Ramos (cell line): ENCODE results near the gene COL4A5.
"Not testable (repeated sequence)": the region's sequence is repeated elsewhere in the genome, so short reads cannot be mapped to it uniquely, and the experiment has no call there.

Experiments used
- in situ Hi-C: fragments of 300-500 bp; cut with MboI; formaldehyde crosslinking; loops from one replicate; pipeline ENCODE4 v1.14.3; 2022; ENCODE audit warnings: low sequenced_read_pairs; ENCODE audit not compliant: unreplicated experiment

COL4A5 gene

DNA sequence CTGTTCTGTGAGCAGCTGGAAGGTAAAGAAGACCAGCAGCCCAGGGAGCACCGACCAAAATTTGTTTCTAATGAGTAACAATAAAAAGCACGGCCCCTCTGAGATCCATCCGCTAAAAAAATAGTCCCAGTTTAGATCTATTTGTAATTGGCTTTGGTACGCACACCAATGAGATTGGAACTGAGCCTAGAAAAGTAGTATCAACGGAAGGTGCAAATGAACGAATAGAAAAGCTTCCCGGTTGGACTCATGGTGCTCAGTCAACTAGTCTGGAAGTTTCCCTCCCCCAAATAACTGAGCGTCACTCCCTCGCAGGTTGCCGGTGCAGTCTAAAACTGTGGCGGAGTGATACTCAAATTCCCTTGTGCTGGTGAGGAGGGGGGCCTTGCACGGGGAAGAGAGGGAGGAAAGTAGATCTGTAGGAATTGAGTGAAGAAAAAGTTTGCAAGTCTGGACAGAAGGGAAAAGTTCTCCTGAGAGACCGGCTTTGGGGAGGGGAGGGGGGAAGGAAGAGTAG lies at the start of gene COL4A5:
Gene COL4A5, plus strand, starts transcription at position 413 of the 517 bp plus-strand sequence. CDS start 288 bp downstream, outside the sequence.
- in situ Hi-C loops, result no loop called here

- in situ Hi-C loops, result not testable (repeated sequence)
Measured at GRCh38 chrX:108390976-108391717, 48.5 kb upstream of the COL4A5 start.

DNA sequence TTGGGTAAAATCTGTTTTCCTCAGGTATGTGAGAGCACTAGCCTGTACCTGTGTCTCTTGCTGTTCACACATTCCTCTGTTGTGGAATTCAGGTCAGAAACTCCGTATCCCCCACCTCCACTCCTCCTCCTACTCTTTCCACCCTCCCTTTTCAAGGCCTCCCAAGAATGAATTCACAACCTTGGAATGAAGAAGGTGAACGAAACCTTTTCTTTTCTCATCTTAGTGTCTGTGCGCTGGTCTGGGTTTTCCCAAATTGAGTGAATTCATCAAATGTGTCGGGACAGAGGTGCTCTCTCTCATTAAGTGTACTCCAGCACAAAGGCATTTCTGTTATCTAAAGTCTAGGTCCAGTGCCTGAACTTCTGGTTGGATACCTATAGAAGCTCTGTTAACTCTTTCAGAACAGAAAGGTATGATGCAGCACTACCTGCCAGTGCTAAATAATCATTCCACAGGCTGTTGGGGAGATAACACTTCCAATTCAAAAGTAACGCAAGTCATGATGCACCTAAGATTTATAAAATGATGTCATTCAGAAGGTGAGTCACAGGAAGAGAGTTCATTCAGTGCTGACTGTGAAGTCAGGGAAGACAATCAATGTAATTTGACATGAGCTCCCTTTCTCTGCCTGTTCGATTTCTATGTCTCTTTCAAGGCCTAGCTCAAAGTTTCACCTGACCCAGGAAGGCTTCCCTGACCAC lies 43.3 kb upstream of the COL4A5 start:
- in situ Hi-C loops, result no loop called here

GRCh38 chrX:108396986-108397385 lies 42.7 kb upstream of the COL4A5 start:
- in situ Hi-C loops, result no loop called here

DNA sequence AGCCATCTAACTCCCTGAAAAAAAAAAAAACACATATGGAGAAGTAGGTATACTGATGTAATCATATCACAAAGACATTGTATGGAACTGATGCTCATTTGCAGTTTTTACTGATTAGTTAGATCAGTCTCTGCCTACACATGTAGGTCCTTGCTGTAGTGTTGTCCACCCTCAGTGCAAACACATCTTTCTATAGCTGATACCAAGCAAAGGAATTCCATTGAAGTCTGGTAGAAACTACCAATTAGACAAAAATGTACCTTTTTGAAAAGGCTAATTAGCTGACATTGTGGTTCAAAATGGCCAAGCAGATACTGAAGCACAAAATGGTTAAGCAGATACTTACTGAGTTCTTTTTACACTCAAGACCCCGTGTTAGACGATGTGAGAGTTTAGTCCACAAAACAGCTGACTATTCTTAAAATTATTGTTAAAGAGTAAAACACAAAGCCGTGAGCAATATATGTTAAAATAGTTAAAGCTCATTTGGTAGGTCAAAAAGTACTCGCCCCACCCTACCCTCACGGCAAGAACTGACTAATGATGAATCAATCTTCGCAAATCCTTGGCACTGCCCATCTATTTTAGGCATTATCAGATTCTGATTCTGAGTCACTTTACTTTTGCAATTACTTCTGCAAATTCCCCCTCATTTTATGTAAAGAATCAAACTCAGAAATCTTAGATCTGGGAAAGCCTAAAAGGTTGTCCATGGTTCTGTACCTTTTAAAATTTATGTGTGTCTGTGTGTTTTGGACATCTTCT lies 41.8 kb upstream of the COL4A5 start:
- in situ Hi-C loops, result no loop called here

- in situ Hi-C loops, result no loop called here
Measured at GRCh38 chrX:108399418-108400165, 40.0 kb upstream of the COL4A5 start.

- in situ Hi-C loops, result no loop called here
Measured at GRCh38 chrX:108412783-108413182, 26.9 kb upstream of the COL4A5 start.

- in situ Hi-C loops, result no loop called here
Measured at GRCh38 chrX:108415146-108415545, 24.5 kb upstream of the COL4A5 start.

GRCh38 chrX:108415891-108416290 lies 23.7 kb upstream of the COL4A5 start:
- in situ Hi-C loops, result no loop called here

GRCh38 chrX:108417257-108417656 lies 22.4 kb upstream of the COL4A5 start:
- in situ Hi-C loops, result no loop called here

GRCh38 chrX:108419401-108419800 lies 20.2 kb upstream of the COL4A5 start:
- in situ Hi-C loops, result no loop called here

DNA sequence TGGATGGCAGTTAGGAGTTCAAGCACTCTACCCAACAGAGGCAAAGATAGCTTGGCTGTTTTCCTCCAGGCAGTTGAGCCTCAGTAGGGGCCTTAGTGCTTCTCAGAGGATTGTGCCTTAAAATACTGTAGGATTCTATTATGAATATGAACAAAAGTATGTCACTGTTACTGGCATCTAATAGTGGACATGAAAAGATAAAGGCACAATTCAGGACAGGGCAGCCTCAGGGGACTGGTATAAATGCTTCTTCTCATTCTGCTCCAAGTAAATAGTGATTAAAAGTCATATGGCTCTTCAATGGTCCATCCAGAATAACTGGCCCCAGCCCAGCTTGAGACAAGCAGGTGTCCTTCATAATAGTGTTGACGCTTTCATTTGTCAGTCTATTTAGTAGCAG lies 19.2 kb upstream of the COL4A5 start:
- in situ Hi-C loops, result no loop called here

DNA sequence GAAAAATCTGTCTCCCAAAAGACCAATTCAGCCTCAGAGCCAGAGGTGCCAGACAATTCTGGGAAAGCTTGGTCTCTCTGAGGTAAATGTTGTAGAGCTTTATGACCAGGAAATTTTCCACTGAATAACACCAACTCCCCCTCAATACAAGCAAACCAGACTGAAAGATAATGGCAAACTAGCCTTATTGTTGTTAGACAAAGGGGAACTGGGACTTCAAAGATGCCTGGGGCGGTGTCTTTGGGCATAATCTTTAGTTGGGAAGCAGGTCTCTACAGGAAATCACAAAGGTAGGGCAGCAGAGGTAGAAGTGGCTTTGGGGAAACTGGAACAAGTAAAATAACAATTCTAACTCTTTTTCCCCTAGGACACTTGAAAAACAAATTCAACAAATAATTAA lies 13.4 kb upstream of the COL4A5 start:
- in situ Hi-C loops, result no loop called here

GRCh38 chrX:108435261-108435660 lies 4.4 kb upstream of the COL4A5 start:
- in situ Hi-C loops, result no loop called here

GRCh38 chrX:108437349-108438109 lies 2.1 kb upstream of the COL4A5 start:
- in situ Hi-C loops, result no loop called here

DNA sequence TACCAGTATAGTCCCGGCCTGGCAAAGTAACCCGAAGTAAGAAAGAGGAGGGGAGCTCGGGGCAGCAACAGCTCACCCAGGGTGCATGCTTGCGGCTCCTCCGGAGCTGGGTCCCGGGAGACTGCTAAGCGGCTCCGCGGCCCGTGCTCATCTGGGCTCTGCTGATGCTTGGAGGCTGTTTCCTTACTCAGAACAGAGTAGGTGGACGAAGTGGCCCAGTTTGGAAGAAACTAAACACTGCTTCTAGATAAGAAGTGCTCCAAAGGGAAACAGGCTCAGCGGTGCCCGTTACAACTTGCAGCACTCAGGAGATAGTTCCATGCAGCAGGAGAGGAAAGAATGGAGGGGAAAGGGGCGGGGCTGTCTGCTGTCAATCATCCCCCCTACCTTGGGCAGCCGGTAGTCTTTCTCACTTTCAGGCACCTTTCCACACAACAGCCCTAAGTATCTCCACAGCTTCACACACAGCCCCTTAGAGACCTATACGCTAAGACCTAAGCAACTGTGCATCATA lies 1.5 kb upstream of the COL4A5 start, which contains the start of gene COL4A6:
Gene COL4A6, minus strand, starts transcription at position 313 of the 514 bp plus-strand sequence. Its CDS starts 226 bp downstream, at position 87.
- in situ Hi-C loops, result no loop called here

DNA sequence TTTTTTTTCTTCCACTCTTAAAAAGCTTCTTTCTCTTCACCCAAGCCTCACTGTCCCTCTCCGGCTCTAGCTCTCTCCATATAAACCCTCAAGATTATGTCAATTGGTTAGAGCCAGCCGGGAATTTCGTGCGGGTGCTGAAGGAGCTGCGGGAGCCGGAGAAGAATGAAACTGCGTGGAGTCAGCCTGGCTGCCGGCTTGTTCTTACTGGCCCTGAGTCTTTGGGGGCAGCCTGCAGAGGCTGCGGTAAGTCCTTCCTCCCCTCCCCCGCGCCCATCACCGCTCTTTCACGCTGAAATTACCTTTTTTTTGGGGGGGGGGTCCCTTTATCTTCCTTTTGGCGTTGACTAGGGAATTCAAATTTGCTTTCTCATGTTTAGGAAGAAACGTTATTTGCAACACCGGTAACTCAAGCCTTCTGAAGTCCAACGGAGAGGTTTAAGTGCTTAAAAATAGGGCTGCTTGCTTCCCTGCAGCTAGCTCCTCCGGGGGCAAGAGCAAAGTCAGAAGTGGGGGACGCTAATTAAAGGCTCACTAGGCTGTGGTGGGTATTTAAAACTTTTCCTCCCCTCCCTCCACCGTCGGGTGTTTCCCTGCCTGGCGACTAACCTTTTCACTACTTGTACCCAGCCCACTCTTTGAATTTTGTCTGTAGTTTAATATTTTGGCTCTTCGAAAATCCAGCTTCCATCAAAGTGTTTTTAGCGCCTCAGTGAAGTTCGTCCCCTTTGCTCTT lies 491 bp downstream of the COL4A5 start:
- in situ Hi-C loops, result no loop called here

DNA sequence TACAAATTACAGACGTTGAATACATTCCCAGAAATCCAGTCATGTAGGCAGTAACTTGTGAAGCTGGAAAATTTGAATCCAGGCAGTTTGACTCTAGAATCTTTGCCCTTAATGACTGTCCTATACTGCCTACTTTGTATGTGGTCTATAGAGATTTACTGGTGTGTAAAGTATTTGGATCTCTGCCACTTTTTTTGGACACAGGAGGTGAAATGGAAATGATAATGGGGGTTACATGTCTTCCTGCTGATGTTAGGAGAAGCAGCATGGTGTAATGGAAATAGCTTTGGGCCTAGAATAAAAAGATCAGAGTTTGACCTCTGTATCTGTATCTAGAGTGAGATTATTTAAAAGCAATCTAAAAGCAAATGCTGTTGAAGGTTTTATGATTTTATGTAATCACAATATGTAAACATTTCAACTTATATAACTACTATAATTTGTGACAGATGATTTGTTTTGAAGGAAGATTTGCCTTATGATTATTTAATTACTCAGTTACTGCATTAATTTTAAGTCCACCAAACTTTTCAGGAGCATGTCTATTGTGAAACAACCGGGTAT lies 3.3 kb downstream of the COL4A5 start:
- in situ Hi-C loops, result no loop called here
